ENCODE results near the gene OR10H3. TPM values are rescaled to one million over a fixed set of nuclear protein-coding genes. Genes with fewer than 3 reads are reported as not detected.

OR10H3 gene
- total and polyA plus RNA-seq, 2 of the 8 experiments (the other 6 are each of a cell fraction or from before 2014, with no cell fraction given): not detected

DNA sequence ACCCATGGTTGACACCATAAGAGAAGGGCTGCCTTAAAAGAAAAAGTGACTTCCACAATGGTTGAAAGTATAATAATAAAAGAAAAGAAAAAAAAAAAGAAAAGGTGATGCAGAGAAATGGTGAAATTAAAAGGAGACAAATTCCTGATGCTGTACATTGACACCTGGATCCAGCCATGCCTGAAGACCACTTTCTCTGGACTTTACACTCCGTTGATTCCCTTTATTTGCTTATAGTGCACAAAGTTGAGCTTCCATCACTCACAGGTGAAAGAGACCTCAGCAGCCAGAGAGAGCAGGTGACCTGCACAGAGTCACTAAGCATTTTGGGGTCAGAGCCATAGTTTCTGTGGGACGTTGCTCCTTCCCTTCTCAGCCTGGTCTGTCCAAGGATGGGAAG lies 37.5 kb downstream of the OR10H3 start:
- 47% methylated on average over 2 of the region's 2 CpGs; no CpG with 5 or more reads in 1 of the 2 experiments for WGBS, 2 experiments (ENCODE audit: extremely low coverage in 1 of 2, insufficient coverage in 1 of 2, insufficient read length in 1 of 2, insufficient replicate concordance in 2 of 2, low coverage in 1 of 2, low lambda C conversion rate in 2 of 2, missing lambda C conversion rate in 1 of 2)
- no peak for FAIRE-seq
- H3K9me3 ChIP-seq (ENCODE audit: insufficient read depth in 2 of 2, low read depth in 1 of 2, low read length in 1 of 2): peaks cover 68 to 88% of the 10 kb centered on the region in 2 experiments
- no peak for TF ChIP-seq TBP (IDR thresholded peaks at IDR 0.05; ENCODE audit: low read depth, low read length)
- TF ChIP-seq, protein P1, sequence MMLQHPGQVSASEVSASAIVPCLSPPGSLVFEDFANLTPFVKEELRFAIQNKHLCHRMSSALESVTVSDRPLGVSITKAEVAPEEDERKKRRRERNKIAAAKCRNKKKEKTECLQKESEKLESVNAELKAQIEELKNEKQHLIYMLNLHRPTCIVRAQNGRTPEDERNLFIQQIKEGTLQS (IDR thresholded peaks at IDR 0.05; ENCODE audit: insufficient read depth, low read depth, low read length): no peak

More for the DNA sequence above, 37.5 kb downstream of the OR10H3 start:
- H3K4me1 ChIP-seq (replicated peaks in 1 of 4; ENCODE audit: control insufficient read depth in 3 of 4, insufficient read depth in 4 of 4, low read length in 3 of 4): no peaks in the 10 kb centered on the region
- H2AK5ac ChIP-seq (ENCODE audit: low read depth, low read length): no peak overlapping the region
- no peak for DNase-seq (ENCODE audit: low read depth in 1 of 2, low spot score in 2 of 2)
- POLR2A ChIA-PET (ENCODE audit: partially characterized antibody): no interaction called here
- no peaks in the 10 kb centered on the region for H3K36me3 ChIP-seq (ENCODE audit: control insufficient read depth in 2 of 4, insufficient read depth in 4 of 4, low read length in 3 of 4)
- H4K91ac ChIP-seq (replicated peaks; ENCODE audit: insufficient read length, low read length): no peak overlapping the region
- no peak overlapping the region for H3K23ac ChIP-seq (ENCODE audit: insufficient read length)
- no peak overlapping the region for H2BK120ac ChIP-seq (replicated peaks; ENCODE audit: low read depth, low read length)
- no peak overlapping the region for H3K56ac ChIP-seq (replicated peaks; ENCODE audit: insufficient read length, low read depth, low read length)
- no peak overlapping the region for H3K4me3 ChIP-seq (ENCODE audit: extremely low read depth in 1 of 4, insufficient read depth in 2 of 4, low read depth in 3 of 4, low read length in 4 of 4)
- no peaks in the 10 kb centered on the region; the same call in 1 of the 2 replicates for H3K23me2 ChIP-seq (ENCODE audit: low read depth, low read length)
- CTCF ChIA-PET (ENCODE audit: partially characterized antibody): no interaction called here
- no peaks in the 10 kb centered on the region for H3K79me2 ChIP-seq (ENCODE audit: control insufficient read depth in 1 of 2, insufficient read depth in 2 of 2, low read length in 2 of 2)
- no peak overlapping the region for H3K27ac ChIP-seq (ENCODE audit: low read depth, low read length)
- H3K4me2 ChIP-seq (ENCODE audit: insufficient read depth in 1 of 2, low read depth in 2 of 2, low read length in 2 of 2): no peak overlapping the region
- no peak overlapping the region for H3K18ac ChIP-seq (ENCODE audit: extremely low read depth, low read length)
- H3K9ac ChIP-seq (replicated peaks in 1 of 4; ENCODE audit: extremely low read depth in 1 of 4, low read depth in 3 of 4, low read length in 3 of 4): no peak overlapping the region
- H3K14ac ChIP-seq (ENCODE audit: insufficient read length): no peak overlapping the region
- no peak overlapping the region for H4K8ac ChIP-seq (ENCODE audit: extremely low read depth, insufficient read depth, low read length)
- H2BK5ac ChIP-seq (ENCODE audit: low read depth, low read length): no peak overlapping the region
- no peak overlapping the region for H2AFZ ChIP-seq (ENCODE audit: low read length)
- no peak overlapping the region for H2BK15ac ChIP-seq (ENCODE audit: low read length)
- no peak overlapping the region for H4K5ac ChIP-seq (ENCODE audit: insufficient read length, low read depth, low read length)
- no peak overlapping the region for H3K4ac ChIP-seq (replicated peaks; ENCODE audit: insufficient read length, low read depth, low read length)
- no peak overlapping the region for H2BK20ac ChIP-seq (ENCODE audit: low read length)
- no peak overlapping the region for H2BK12ac ChIP-seq (ENCODE audit: low read depth, low read length)
- no peaks in the 10 kb centered on the region for H3K27me3 ChIP-seq (replicated peaks in 1 of 4; ENCODE audit: control insufficient read depth in 3 of 4, extremely low read depth in 1 of 4, insufficient read depth in 3 of 4, low read length in 3 of 4)
- H4K20me1 ChIP-seq (replicated peaks in 1 of 2; ENCODE audit: control insufficient read depth in 1 of 2, insufficient read depth in 2 of 2, low read length in 2 of 2): no peaks in the 10 kb centered on the region
- H3K79me1 ChIP-seq (ENCODE audit: low read depth, low read length): no peaks in the 10 kb centered on the region
